Ishikawa (cell line): ENCODE results near the gene TUBGCP2.

ENCODE experiments used
- CEBPB ChIP-seq: IDR thresholded peaks from 2 replicates; pipeline ENCODE4 v1.6.1; 2012
- CREB1 ChIP-seq: IDR thresholded peaks from 2 replicates; pipeline ENCODE4 v1.6.1; 2012; ENCODE audit warnings: low read depth
- EGR1 ChIP-seq: IDR thresholded peaks from 2 replicates; pipeline ENCODE4 v1.6.1; 2012
- EP300 ChIP-seq: IDR thresholded peaks from 2 replicates; pipeline ENCODE4 v1.6.1; 2012; ENCODE audit warnings: borderline replicate concordance
- FOXM1 ChIP-seq: IDR thresholded peaks from 2 replicates; pipeline ENCODE4 v1.6.1; 2012; ENCODE audit warnings: low read depth, borderline replicate concordance
- MAX ChIP-seq: IDR thresholded peaks from 2 replicates; pipeline ENCODE4 v1.6.1; 2012
- NFIC ChIP-seq: IDR thresholded peaks from 2 replicates; pipeline ENCODE4 v1.6.1; 2012
- RAD21 ChIP-seq: IDR thresholded peaks from 2 replicates; pipeline ENCODE4 v1.6.1; 2012; ENCODE audit warnings: low read depth
- TAF1 ChIP-seq: IDR thresholded peaks from 2 replicates; pipeline ENCODE4 v1.6.1; 2012; ENCODE audit warnings: low read depth, mild to moderate bottlenecking
- TCF12 ChIP-seq: IDR thresholded peaks from 2 replicates; pipeline ENCODE4 v1.6.1; 2012; ENCODE audit warnings: low read depth
- TEAD4 ChIP-seq: IDR thresholded peaks from 2 replicates; pipeline ENCODE4 v1.6.1; 2012
- USF1 ChIP-seq: IDR thresholded peaks from 2 replicates; pipeline ENCODE4 v1.6.1; 2012
- YY1 ChIP-seq: IDR thresholded peaks from 2 replicates; pipeline ENCODE4 v1.6.1; 2012; ENCODE audit warnings: low read depth
- ZBTB7A ChIP-seq: IDR thresholded peaks from 2 replicates; pipeline ENCODE4 v1.6.1; 2012; ENCODE audit warnings: low read depth
- TF ChIP-seq, protein P1 (sequence below): IDR thresholded peaks from 2 replicates; pipeline ENCODE4 v1.6.1; 2012; ENCODE audit warnings: low read depth, mild to moderate bottlenecking

Gene TUBGCP2

DNA sequence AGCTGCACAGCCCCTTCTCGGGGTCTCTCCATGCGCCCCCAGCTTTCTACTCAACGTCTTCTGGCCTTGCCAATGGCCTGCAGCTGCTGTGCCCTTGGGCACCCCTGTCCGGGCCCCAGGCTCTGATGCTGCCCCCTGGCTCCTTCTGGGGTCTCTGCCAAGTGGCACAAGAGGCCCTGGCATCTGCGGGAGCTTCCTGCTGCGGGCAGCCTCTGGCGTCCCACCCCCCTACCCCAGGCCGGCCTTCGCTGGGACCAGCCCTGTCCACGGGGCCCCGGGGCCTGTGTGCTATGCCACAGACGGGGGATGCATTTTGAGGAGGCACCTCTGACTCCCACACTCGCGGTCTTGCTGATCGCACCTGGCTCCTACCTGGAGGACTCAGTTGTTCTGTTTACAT, 68.7 kb downstream of the TUBGCP2 start:
- TF ChIP-seq TCF12 (no peak), USF1 (no peak)

GRCh38 chr10:133238466-133238804, 70.2 kb downstream of the TUBGCP2 start:
- TF ChIP-seq TAF1 = no peak
- no peak for TF ChIP-seq RAD21
- no peak for TF ChIP-seq USF1
- TF ChIP-seq ZBTB7A = no peak
- TF ChIP-seq NFIC = no peak
- no peak for TF ChIP-seq TEAD4
- no peak for TF ChIP-seq MAX

DNA sequence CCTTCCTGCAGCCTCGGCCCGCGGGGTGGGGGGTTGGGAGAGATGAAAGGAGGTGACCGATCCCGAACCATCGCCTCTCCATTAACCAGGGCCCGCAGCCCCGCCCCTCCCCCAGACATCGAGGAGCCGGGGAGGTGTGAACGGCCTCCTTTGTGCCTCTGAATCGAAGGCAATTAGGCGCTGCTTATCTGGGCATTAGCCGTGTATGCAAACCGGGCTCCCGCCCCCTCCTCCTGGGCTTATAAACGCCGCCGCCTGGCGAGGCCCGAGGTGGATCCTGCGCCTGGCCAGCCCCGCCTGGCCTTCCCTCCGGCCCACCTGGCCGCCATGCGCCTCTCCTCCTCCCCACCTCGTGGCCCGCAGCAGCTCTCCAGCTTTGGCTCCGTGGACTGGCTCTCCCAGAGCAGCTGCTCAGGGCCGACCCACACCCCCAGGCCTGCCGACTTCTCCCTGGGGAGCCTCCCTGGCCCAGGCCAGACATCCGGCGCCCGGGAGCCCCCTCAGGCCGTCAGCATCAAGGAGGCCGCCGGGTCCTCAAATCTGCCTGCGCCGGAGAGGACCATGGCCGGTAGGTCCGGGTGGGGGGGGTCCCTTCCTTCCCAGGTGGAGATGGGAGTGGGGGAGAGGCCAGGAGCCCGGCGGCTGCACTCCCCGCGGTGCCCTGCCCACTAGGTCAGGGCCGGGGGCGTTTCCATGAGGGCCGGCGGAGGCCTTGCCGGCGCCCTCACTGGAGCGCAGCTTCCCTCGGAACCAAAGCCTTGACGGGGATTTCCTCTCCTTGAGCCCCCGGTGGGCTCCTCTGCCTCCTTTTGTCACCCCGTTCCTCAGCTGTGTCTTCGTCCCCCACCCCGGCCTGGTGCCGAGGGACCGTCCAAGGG, 70.8 kb downstream of the TUBGCP2 start, which contains the start of gene VENTX:
TSS of gene VENTX (plus strand) at position 268 of the 878 bp plus-strand sequence. CDS start at position 328, 60 bp downstream.
- TF ChIP-seq MAX (no peak; the same call in 1 of the 2 replicates), ZBTB7A (peak; percentile 49; the same call in 1 of the 2 replicates), EP300 (no peak), CREB1 (no peak), TCF12 (no peak), YY1 (no peak), TAF1 (no peak), USF1 (no peak)

DNA sequence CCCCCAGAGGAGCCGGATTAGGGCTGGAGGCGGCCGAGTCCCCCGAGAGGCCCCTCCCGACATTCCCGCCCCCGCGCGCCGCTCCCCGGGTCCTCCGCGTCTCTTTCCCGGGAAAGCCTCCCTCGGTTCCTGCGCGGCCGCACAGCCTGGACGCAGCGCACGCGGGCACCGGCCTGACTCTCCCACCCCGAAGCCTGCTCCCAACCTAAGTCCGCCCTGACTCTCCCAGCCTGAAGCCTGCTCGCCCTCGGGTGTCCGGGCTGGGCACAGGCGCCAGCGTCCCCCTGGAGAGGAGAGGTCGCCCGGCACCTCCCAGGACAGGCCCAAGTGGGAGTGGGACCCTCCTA, 71.5 kb downstream of the TUBGCP2 start:
- no peak for TF ChIP-seq TEAD4
- no peak for TF ChIP-seq EGR1
- 0 out of 2 replicates have a peak, but pooled peaks have one; percentile 21 for TF ChIP-seq ZBTB7A

DNA sequence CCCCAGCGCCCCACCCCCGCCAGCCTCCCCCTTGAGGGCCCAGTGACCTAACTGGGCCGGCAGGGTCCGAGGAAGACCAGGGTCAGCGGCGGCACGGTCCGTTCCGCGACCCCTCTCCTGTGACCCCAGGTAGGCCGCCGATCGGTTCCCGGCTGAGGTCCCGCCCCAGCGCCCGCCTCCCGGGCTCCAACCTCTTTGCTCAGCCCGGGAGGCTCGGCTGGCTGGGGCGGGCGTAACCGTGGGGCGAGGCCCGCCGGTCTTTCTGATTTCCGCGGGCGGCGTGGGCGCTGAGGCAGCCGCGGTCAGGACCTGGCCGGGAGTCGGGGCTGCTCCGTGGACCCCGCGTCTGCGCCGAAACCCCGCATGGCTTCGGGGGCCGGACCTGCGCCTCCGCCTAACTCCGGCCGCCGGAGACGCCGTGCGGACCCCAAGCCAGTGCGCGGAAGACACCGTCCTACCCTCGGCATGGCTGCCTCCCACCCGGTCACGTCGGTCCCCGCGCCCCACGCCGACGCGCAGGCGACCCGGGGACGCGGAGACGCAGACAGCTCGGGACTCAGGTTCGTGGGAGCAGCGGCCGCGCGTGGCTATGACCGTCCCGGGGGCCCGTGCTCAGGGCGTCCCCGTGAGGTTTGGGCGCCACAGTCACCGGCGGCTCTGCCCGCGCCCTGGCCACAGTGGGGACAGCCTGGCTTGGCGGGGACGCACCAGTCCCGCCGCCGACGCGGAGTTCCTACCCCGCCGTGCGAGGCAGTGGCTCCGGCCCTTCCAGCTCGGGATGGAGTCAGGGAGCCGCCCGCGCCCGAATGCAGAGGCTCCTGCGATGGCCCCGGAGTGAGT, 72.1 kb downstream of the TUBGCP2 start:
- TF ChIP-seq MAX (no peak), CREB1 (no peak), EP300 (no peak), USF1 (no peak)

DNA sequence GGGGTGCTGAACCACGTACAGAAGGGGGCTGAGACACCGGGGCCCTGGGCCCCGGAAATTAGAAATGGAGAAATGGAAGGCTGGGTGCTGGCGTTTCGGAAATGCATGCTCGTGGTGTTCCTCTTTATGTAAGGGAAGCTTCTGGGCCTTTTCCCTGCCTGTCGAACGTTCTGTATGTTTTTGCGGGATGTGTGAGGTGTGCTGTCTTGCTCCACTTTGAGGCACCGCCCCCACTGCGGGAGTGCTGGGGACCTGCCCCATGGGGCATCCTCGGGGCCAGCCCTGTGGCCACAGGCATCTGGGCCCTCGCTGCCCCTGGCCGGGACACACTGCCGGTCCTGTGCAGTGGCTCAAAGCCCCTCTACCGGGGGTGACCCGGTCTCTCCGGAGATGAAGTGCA, 72.7 kb downstream of the TUBGCP2 start:
- TF ChIP-seq FOXM1 (no peak), EP300 (no peak), CEBPB (no peak), MAX (no peak), EGR1 (no peak)
- TF ChIP-seq, protein P1, sequence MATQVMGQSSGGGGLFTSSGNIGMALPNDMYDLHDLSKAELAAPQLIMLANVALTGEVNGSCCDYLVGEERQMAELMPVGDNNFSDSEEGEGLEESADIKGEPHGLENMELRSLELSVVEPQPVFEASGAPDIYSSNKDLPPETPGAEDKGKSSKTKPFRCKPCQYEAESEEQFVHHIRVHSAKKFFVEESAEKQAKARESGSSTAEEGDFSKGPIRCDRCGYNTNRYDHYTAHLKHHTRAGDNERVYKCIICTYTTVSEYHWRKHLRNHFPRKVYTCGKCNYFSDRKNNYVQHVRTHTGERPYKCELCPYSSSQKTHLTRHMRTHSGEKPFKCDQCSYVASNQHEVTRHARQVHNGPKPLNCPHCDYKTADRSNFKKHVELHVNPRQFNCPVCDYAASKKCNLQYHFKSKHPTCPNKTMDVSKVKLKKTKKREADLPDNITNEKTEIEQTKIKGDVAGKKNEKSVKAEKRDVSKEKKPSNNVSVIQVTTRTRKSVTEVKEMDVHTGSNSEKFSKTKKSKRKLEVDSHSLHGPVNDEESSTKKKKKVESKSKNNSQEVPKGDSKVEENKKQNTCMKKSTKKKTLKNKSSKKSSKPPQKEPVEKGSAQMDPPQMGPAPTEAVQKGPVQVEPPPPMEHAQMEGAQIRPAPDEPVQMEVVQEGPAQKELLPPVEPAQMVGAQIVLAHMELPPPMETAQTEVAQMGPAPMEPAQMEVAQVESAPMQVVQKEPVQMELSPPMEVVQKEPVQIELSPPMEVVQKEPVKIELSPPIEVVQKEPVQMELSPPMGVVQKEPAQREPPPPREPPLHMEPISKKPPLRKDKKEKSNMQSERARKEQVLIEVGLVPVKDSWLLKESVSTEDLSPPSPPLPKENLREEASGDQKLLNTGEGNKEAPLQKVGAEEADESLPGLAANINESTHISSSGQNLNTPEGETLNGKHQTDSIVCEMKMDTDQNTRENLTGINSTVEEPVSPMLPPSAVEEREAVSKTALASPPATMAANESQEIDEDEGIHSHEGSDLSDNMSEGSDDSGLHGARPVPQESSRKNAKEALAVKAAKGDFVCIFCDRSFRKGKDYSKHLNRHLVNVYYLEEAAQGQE = no peak

GRCh38 chr10:133235265-133235855, 73.3 kb downstream of the TUBGCP2 start:
- TF ChIP-seq NFIC (no peak), TCF12 (no peak), TAF1 (no peak), EP300 (no peak), CEBPB (no peak), EGR1 (no peak), FOXM1 (no peak), CREB1 (no peak), USF1 (no peak), YY1 (no peak), RAD21 (no peak)
